ENCODE data around the gene C8G. TPM values are rescaled to one million over a fixed set of nuclear protein-coding genes. Genes with fewer than 3 reads are reported as not detected.

Gene C8G
- total RNA-seq, 1 donor from 2014 or later: 2.2 TPM

DNA sequence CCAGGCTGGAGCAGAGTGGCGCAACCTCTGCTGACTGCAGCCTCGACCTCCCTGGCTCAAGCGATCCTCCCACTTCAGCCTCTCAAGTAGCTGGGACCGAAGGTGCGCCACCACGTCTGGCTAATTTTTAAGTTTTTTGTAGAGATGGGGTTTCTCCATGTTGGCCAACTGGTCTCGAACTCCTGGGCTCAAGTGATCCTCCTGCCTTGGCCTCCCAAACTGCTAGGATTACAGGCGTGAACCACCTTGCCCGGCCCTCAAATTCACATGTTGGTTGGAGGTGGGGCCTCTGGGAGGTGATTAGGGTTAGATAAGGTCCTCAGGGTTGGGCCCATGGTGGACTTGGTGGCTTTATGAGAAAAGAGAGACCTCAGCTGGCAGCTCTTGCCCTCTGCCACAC lies 17.1 kb downstream of the C8G start:
- H3K36me3 Mint-ChIP-seq (ENCODE audit: low read depth): no peaks in the 10 kb centered on the region
- TF ChIP-seq, protein P1, sequence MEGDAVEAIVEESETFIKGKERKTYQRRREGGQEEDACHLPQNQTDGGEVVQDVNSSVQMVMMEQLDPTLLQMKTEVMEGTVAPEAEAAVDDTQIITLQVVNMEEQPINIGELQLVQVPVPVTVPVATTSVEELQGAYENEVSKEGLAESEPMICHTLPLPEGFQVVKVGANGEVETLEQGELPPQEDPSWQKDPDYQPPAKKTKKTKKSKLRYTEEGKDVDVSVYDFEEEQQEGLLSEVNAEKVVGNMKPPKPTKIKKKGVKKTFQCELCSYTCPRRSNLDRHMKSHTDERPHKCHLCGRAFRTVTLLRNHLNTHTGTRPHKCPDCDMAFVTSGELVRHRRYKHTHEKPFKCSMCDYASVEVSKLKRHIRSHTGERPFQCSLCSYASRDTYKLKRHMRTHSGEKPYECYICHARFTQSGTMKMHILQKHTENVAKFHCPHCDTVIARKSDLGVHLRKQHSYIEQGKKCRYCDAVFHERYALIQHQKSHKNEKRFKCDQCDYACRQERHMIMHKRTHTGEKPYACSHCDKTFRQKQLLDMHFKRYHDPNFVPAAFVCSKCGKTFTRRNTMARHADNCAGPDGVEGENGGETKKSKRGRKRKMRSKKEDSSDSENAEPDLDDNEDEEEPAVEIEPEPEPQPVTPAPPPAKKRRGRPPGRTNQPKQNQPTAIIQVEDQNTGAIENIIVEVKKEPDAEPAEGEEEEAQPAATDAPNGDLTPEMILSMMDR (IDR thresholded peaks at IDR 0.05): no peak
- DNase-seq (ENCODE audit: low spot score): no peak
- no peaks in the 10 kb centered on the region for H3K9me3 Mint-ChIP-seq (ENCODE audit: low read depth)
- no peak overlapping the region for H3K4me3 Mint-ChIP-seq (ENCODE audit: unreplicated experiment)
- peaks cover 3% of the 10 kb centered on the region for H3K27me3 Mint-ChIP-seq (ENCODE audit: low read depth)
- no peak overlapping the region for H3K27ac Mint-ChIP-seq (ENCODE audit: unreplicated experiment)
- H3K4me1 Mint-ChIP-seq (ENCODE audit: low read depth): peaks cover 4% of the 10 kb centered on the region

DNA sequence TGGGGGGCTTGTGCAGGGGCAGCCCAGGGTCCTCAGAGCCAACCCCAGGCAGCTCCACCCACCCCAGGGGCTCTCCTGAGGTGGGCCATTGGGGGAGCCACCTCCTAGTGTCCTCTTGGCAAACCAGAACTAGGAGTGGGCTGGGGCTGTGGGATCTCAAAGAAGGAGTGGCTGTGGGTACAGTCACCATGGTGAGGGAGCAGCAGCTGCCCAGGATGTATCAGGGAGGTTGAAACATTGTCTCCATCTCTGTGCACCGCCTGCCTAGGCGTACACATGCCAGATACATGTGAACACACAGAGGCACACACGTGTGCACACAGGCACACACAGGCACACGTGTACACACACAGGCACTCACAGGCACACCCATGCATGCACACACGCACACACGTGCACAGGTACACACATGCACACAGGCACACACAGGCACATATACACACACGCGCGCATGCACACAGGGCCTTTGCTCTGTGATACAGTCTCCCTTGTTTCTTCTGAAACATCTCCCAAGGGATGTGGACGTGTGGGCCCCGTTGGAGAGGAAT lies 17.7 kb downstream of the C8G start:
- Mint-ChIP-seq H3K27me3 (ENCODE audit: low read depth) (peaks cover 3% of the 10 kb centered on the region), H3K27ac (ENCODE audit: unreplicated experiment) (no peak overlapping the region), H3K9me3 (ENCODE audit: low read depth) (no peaks in the 10 kb centered on the region), H3K4me3 (ENCODE audit: unreplicated experiment) (no peak overlapping the region), H3K36me3 (ENCODE audit: low read depth) (no peaks in the 10 kb centered on the region), H3K4me1 (ENCODE audit: low read depth) (peaks cover 4% of the 10 kb centered on the region)
- no peak for DNase-seq (ENCODE audit: low spot score)
- TF ChIP-seq, protein P1 (IDR thresholded peaks at IDR 0.05): no peak

DNA sequence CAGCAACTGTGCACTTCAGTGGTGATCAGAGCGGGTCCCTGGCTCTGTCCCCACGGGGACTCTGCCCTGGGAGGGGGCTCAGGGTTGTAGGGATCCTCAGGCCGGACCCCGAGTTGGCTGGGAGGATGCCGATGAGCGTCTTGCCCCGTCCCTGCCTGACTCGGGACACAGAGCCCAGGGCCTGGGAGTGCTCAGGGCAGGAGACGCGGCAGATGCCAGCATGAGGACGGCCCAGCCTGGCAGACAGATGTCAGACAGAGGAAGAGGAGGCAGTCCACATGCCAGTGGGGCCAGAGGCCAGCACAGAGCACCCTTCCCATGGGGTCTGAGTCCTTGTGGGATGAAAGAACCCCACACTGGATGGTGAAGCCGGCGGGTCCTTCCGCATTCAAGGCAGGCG lies 18.3 kb downstream of the C8G start:
- H3K36me3 Mint-ChIP-seq (ENCODE audit: low read depth): no peaks in the 10 kb centered on the region
- H3K4me1 Mint-ChIP-seq (ENCODE audit: low read depth): peaks cover 4% of the 10 kb centered on the region
- no peak overlapping the region for H3K4me3 Mint-ChIP-seq (ENCODE audit: unreplicated experiment)
- peaks cover 3% of the 10 kb centered on the region for H3K27me3 Mint-ChIP-seq (ENCODE audit: low read depth)
- H3K9me3 Mint-ChIP-seq (ENCODE audit: low read depth): no peaks in the 10 kb centered on the region
- H3K27ac Mint-ChIP-seq (ENCODE audit: unreplicated experiment): no peak overlapping the region
- TF ChIP-seq, protein P1 (IDR thresholded peaks at IDR 0.05): no peak
- no peak for DNase-seq (ENCODE audit: low spot score)

DNA sequence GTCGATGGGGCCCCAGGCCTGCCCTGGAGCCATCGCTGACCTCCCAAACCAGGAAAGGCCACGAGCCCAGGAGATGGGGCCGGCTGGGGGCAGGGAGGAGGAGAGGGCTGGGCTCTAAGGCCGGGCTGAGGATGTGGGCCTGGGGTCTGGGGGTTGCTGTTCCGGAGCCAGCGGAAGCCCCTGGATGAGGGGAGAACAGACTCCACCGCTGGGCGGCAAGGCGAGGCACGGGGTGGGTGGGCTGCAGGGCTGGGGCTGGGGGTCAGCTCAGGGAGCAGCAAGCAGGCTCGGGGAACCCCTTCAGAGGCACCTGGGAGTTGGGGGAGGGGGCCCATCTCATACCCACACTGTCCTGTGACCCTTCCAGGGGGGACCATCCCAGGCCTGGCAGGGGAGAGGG lies 18.7 kb downstream of the C8G start:
- TF ChIP-seq, protein P1 (IDR thresholded peaks at IDR 0.05): no peak
- no peak overlapping the region for H3K27ac Mint-ChIP-seq (ENCODE audit: unreplicated experiment)
- peaks cover 3% of the 10 kb centered on the region for H3K27me3 Mint-ChIP-seq (ENCODE audit: low read depth)
- H3K4me3 Mint-ChIP-seq (ENCODE audit: unreplicated experiment): no peak overlapping the region
- H3K4me1 Mint-ChIP-seq (ENCODE audit: low read depth): peaks cover 4% of the 10 kb centered on the region
- DNase-seq (ENCODE audit: low spot score): no peak
- no peaks in the 10 kb centered on the region for H3K9me3 Mint-ChIP-seq (ENCODE audit: low read depth)
- H3K36me3 Mint-ChIP-seq (ENCODE audit: low read depth): no peaks in the 10 kb centered on the region

DNA sequence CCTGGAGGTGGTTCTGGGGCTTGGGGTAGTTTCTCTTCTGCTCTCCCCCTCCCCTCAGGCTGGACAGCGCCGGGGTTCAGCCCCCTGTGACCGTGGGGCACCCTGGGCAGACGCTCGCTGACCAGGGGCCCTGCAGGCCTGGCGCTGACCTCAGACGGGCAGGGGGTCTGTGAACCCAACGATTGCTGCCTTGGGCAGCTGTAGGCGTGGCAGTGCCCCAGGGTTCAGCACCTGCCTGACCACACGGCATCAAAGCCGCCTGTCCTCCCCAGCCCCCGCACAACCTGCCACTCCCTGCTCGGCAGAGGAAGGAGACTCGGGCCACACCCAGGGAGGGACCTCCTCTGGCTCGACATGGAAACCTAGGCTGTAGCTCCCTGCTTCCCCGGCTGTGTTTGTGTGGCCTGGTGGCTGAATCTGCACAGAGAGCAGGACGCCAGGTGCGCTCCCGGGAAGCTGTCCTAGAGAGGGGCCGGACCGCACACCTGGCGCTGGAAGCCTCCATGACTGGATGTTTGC lies 19.2 kb downstream of the C8G start:
- DNase-seq (ENCODE audit: low spot score): no peak
- Mint-ChIP-seq H3K4me3 (ENCODE audit: unreplicated experiment) (no peak overlapping the region), H3K36me3 (ENCODE audit: low read depth) (no peaks in the 10 kb centered on the region), H3K9me3 (ENCODE audit: low read depth) (no peaks in the 10 kb centered on the region), H3K4me1 (ENCODE audit: low read depth) (peaks cover 4% of the 10 kb centered on the region), H3K27me3 (ENCODE audit: low read depth) (peaks cover 3% of the 10 kb centered on the region), H3K27ac (ENCODE audit: unreplicated experiment) (no peak overlapping the region)
- TF ChIP-seq, protein P1 (IDR thresholded peaks at IDR 0.05): no peak
